GM12892 (cell line): Measurements from ENCODE around the gene OGDH.

Experiments
- POLR2A ChIP-seq: IDR thresholded peaks from 2 replicates; pipeline ENCODE4 v1.6.1; 2011; ENCODE audit warnings: low read depth, low read length, control low read depth
- POLR2AphosphoS5 ChIP-seq: IDR thresholded peaks from 2 replicates; pipeline ENCODE4 v1.6.1; 2011; ENCODE audit warnings: low read depth, low read length, control low read depth
- TAF1 ChIP-seq: IDR thresholded peaks from 2 replicates; pipeline ENCODE4 v1.6.1; 2011; ENCODE audit warnings: low read depth, mild to moderate bottlenecking, control low read depth, low read length, borderline replicate concordance

DNA sequence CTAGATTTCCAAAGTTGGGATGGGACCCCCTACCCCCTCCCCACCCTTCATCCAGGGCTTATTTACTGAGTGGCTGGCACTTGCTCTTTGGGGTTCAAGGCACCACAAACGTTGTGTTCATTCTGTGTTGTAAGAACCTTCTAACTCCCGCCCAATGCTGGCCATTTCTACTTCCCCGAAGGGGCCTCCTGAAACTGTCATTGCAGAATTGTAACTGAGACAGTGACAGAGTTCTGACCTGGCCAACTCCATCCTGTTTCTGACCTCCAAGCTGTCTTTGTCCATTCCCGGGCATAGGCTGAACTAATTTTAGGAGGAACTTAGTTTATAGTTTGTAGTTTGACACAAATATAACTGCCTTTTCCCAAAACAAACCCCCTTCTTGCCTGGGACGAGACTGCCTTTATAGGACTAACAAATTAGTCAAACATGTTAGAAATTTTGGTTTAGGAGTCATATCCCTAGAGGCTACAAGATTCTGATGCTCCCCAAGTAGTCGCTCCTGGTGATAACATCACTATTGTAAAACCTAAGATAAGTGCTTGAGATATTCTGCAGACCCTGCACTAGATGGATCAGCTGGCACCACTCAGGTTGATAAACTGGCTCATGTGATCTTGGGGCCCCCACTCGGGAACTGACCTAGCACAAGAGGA is 107.4 kb downstream of the OGDH start:
- no peak for TF ChIP-seq POLR2AphosphoS5
- TF ChIP-seq POLR2A: no peak
- TF ChIP-seq TAF1: no peak
